ENCODE data around the gene THSD8. TPM values are rescaled to one million over a fixed set of nuclear protein-coding genes. Genes with fewer than 3 reads are reported as not detected.

THSD8 gene
- total and polyA plus RNA-seq, 10 donors, result 1.1 to 9.1 (median 4.8) TPM; not detected in 3

GRCh38 chr19:12766051-12766521 is 35.8 kb upstream of the THSD8 start:
- peaks cover 0 to 10% (median 3%) of the 10 kb centered on the region in 6 donors for H3K4me1 ChIP-seq
- H3K9me3 ChIP-seq, result peaks cover 0 to 4% (median 0%) of the 10 kb centered on the region in 8 donors
- H3K27ac ChIP-seq, result peak overlapping the region in 4 of 8 donors; percentile 32 to 57 (median 48)
- DNase-seq, result peak; percentile 93
- H3K27me3 ChIP-seq (replicated peaks in 1 of 7), result no peaks in the 10 kb centered on the region
- WGBS, 5 donors, result 5 to 84% (median 47%) methylated on average over 26 to 30 of the region's 30 CpGs
- H3K4me3 ChIP-seq, result peak overlapping the region in 5 of 8 donors; percentile 7 to 69 (median 28)
- TF ChIP-seq POLR2AphosphoS5 (IDR thresholded peaks at IDR 0.05) (peak; percentile 56 to 78 (median 75)), POLR2A (IDR thresholded peaks at IDR 0.05) (peak in 1 of 3 donors; percentile 3), CTCF (IDR thresholded peaks at IDR 0.05 in 8 of 11, conservative IDR thresholded peaks at IDR 0.05 in 3 of 11) (peak in 10 of 11 experiments; percentile 59 to 96 (median 84))
- intact Hi-C loops (cut with DNase I; ENCODE audit: low total_unique reads), result no loop called here
- H3K36me3 ChIP-seq, result peaks cover 0 to 56% (median 13%) of the 10 kb centered on the region in 6 donors

DNA sequence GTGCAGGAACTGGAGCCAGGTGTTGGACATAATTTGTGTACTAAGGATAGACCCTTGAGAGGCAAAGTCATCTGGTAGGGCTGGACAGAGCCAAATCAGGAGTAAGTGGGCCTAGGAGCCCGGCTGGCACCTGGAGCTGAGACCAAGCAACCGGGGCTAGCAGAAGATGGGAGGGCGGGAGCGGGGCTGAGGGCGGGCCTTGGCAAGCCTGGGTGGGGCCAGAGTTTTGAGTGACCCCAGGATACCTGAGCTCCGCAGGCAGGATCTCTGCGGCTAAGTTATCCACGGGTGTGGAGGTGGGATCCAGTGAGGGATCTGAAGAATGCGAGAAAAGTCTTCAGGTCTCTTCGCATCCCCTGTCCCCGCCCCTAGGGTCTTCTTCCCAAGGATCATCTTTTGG is 34.7 kb upstream of the THSD8 start:
- Histone ChIP-seq H3K27ac (no peak overlapping the region), H3K4me3 (no peak overlapping the region), H3K36me3 (peaks cover 0 to 56% (median 13%) of the 10 kb centered on the region in 6 donors), H3K9me3 (peaks cover 0 to 4% (median 0%) of the 10 kb centered on the region in 8 donors), H3K4me1 (peaks cover 0 to 10% (median 3%) of the 10 kb centered on the region in 6 donors), H3K27me3 (replicated peaks in 1 of 7) (no peaks in the 10 kb centered on the region)
- WGBS, 5 donors, result 92 to 99% (median 95%) methylated on average over 10 to 11 of the region's 11 CpGs
- intact Hi-C loops (cut with DNase I; ENCODE audit: low total_unique reads), result no loop called here
- TF ChIP-seq POLR2A (IDR thresholded peaks at IDR 0.05) (no peak), POLR2AphosphoS5 (IDR thresholded peaks at IDR 0.05) (no peak), CTCF (IDR thresholded peaks at IDR 0.05 in 8 of 11, conservative IDR thresholded peaks at IDR 0.05 in 3 of 11) (no peak)
- no peak for DNase-seq

DNA sequence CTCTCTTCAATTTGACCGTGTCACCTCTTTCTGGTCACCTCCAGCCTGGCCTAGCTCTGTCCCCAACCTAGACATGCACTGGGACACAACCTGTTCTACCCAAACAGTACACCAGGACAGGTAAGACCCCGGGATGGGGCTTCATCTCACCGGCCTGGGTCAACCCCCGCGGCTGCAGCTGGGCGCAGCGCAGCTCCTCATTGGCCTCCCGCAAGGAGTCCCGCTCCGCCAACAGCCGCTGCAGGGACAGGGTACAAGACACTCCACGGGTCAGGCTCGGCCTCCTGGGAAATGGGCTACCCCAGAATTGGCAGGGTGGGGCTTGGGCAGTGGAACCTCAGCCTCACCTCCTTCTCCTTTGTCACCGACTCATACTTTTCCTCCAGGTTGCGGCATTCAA is 34.2 kb upstream of the THSD8 start:
- TF ChIP-seq CTCF (IDR thresholded peaks at IDR 0.05 in 8 of 11, conservative IDR thresholded peaks at IDR 0.05 in 3 of 11) (no peak), POLR2AphosphoS5 (IDR thresholded peaks at IDR 0.05) (no peak), POLR2A (IDR thresholded peaks at IDR 0.05) (no peak)
- Histone ChIP-seq H3K9me3 (peaks cover 0 to 4% (median 0%) of the 10 kb centered on the region in 8 donors), H3K27me3 (replicated peaks in 1 of 7) (no peaks in the 10 kb centered on the region), H3K36me3 (peaks cover 0 to 53% (median 13%) of the 10 kb centered on the region in 6 donors), H3K27ac (no peak overlapping the region), H3K4me3 (no peak overlapping the region), H3K4me1 (peaks cover 0 to 10% (median 3%) of the 10 kb centered on the region in 6 donors)
- no peak for DNase-seq
- intact Hi-C loops (cut with DNase I; ENCODE audit: low total_unique reads), result no loop called here
- WGBS, 5 donors, result 94 to 97% (median 95%) methylated on average over 13 to 15 of the region's 15 CpGs

DNA sequence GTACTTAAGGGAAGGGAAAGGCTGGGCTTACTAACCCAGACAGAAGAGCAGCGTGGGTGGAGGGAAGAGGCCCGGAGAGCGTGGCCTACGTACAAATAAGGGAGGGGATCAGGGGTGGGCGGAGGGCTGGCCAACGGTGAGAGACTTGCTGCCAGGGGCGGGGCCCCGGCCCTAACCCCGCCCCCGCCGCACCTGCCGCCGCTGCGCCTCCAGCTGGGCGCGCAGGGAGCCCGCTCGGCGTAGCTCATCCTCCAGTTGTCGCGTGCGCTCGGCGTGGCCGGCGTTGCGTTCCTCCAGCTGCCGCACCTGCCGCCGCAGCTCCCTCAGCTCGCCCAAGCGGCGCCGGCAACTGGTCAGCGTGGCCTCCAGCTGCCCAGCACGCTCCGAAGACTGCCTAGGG is 32.2 kb upstream of the THSD8 start:
- H3K36me3 ChIP-seq, result peaks cover 0 to 33% (median 3%) of the 10 kb centered on the region in 6 donors
- 53 to 82% (median 65%) methylated on average over 29 to 37 of the region's 37 CpGs for WGBS, 5 donors
- H3K4me3 ChIP-seq, result no peak overlapping the region
- no peaks in the 10 kb centered on the region for H3K27me3 ChIP-seq (replicated peaks in 1 of 7)
- H3K4me1 ChIP-seq, result peaks cover under 1 to 12% (median 6%) of the 10 kb centered on the region in 6 donors
- intact Hi-C loops (cut with DNase I; ENCODE audit: low total_unique reads), result loop anchor here (5.0 kb wide), 1 partner anchor 38 kb away; the partner anchor contains the start of gene RNASEH2A
- TF ChIP-seq POLR2AphosphoS5 (IDR thresholded peaks at IDR 0.05) (peak in 1 of 3 donors; percentile 61), CTCF (IDR thresholded peaks at IDR 0.05 in 8 of 11, conservative IDR thresholded peaks at IDR 0.05 in 3 of 11) (no peak)
- DNase-seq, result no peak
- H3K9me3 ChIP-seq, result no peaks in the 10 kb centered on the region
- H3K27ac ChIP-seq, result no peak overlapping the region
